Peyer's patch (tissue), 4 donors: Measurements from ENCODE around the gene CAPN8. TPM values are rescaled to one million over a fixed set of nuclear protein-coding genes. Genes with fewer than 3 reads are reported as not detected.

Source experiments
- DNase-seq, 3 donors: peaks; one replicate each; pipeline ENCODE4 v3.0.0-alpha.2; 2017 to 2019
- H3K27ac ChIP-seq, 4 donors: fragments of 200-600 bp; sonication (generic); one replicate each; pipeline ENCODE4 v1.5.1; 2016 to 2019
- H3K27me3 ChIP-seq, 2 donors: fragments of 200-600 bp; sonication (generic); one replicate each; pipeline ENCODE4 v1.5.1; 2019
- H3K36me3 ChIP-seq, 3 donors: fragments of 200-600 bp; sonication (generic); one replicate each; pipeline ENCODE4 v1.5.1; 2016 to 2019
- H3K4me1 ChIP-seq, 4 donors: fragments of 200-600 bp; sonication (generic); one replicate each; pipeline ENCODE4 v1.5.1; 2016 to 2019
- H3K4me3 ChIP-seq, 4 donors: fragments of 200-600 bp; sonication (generic); 1 replicate in 3 of 4; 2 replicates in 1 of 4; pipeline ENCODE4 v1.5.1; 2016 to 2019; ENCODE audit warnings: mild to moderate bottlenecking in 1 of 4
- H3K9me3 ChIP-seq, 4 donors: fragments of 200-600 bp; sonication (generic); one replicate each; pipeline ENCODE4 v1.5.1; 2016 to 2019; ENCODE audit warnings: mild to moderate bottlenecking in 1 of 4
- POLR2A ChIP-seq, 2 donors: fragments of 450-650 bp; IDR thresholded peaks; one replicate each; pipeline ENCODE4 v1.5.1; 2017; ENCODE audit warnings: antibody characterized with exemption in 2 of 2, mild to moderate bottlenecking in 2 of 2, moderate library complexity in 2 of 2
- total RNA-seq, 4 donors: library from RNA; depleted of rRNA; stranded (reverse); fragments of >200 nt; gene quantifications; one replicate each; pipeline ENCODE4 v1.1.0, GENCODE V29; 2016
- TF ChIP-seq, protein P1 (sequence below), 6 experiments: fragments of 450-650 bp in 4 of 6; fragments of 200-600 bp in 2 of 6; sonication (generic) in 1 of 6; IDR thresholded peaks; one replicate each; pipeline ENCODE4 v1.5.1; 2017 to 2019; ENCODE audit warnings: antibody characterized with exemption in 6 of 6, mild to moderate bottlenecking in 3 of 6, moderate library complexity in 1 of 6

CAPN8 gene
- total RNA-seq, 4 donors from 2014 or later: 9.9 to 74.0 (median 31.4) TPM

DNA sequence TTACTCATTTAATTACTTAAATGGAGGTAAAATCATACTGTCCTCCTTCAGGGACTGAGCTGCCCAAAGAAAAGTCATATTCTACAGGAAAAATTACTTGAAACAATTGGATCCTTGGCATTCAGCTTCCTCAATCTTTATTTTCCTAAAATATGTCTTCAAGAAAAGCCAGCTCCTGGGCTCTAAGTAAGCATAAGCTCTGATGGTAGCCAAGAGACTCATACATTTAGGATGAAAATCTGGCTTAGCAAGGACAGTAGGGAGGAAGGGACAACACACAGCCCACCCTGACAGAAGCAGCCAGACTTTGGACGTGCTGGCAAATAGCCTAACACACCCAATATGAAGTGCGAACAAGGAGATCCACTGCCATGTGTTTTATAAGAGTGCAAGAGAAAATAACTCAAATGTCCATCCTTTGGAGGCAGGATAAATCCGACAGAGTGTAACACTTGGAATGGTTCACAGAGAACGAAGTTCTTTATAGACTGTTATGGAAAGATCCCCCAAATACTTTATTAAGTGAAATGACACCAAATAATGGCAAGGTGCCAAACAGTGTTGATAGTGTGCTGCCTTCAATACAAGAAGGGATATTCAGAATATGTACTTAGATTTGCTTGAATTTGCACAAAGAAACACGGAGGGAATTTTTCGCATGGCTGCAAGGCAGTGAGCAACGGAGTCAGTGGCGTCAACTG lies 14.1 kb downstream of the CAPN8 start:
- Histone ChIP-seq H3K4me3 (no peak overlapping the region), H3K36me3 (no peaks in the 10 kb centered on the region), H3K4me1 (peaks cover 0 to 6% (median 0%) of the 10 kb centered on the region in 4 donors), H3K9me3 (no peaks in the 10 kb centered on the region), H3K27ac (no peak overlapping the region), H3K27me3 (no peaks in the 10 kb centered on the region)
- TF ChIP-seq POLR2A (IDR thresholded peaks at IDR 0.05): no peak
- TF ChIP-seq, protein P1, sequence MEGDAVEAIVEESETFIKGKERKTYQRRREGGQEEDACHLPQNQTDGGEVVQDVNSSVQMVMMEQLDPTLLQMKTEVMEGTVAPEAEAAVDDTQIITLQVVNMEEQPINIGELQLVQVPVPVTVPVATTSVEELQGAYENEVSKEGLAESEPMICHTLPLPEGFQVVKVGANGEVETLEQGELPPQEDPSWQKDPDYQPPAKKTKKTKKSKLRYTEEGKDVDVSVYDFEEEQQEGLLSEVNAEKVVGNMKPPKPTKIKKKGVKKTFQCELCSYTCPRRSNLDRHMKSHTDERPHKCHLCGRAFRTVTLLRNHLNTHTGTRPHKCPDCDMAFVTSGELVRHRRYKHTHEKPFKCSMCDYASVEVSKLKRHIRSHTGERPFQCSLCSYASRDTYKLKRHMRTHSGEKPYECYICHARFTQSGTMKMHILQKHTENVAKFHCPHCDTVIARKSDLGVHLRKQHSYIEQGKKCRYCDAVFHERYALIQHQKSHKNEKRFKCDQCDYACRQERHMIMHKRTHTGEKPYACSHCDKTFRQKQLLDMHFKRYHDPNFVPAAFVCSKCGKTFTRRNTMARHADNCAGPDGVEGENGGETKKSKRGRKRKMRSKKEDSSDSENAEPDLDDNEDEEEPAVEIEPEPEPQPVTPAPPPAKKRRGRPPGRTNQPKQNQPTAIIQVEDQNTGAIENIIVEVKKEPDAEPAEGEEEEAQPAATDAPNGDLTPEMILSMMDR (IDR thresholded peaks at IDR 0.05): no peak
- DNase-seq: peak in 1 of 3 donors; percentile 33

DNA sequence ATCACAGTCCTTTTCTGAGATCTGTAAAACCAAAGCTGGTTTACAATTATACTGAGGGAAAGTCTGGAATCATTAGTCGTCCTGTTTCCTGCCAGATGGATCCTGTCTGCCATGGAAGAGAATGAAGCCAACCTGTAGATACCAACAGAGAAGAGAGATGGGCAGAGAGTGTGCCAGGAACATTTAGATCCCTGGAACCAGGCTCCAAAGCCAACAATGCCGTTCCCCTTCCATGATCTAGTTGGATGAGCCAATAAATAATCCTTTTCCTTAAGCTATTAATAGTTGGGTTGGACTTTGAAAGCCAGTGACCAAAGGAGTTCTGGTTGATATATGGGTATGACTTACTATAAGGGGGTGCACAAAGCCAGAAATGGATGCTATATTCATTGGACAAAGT lies 15.0 kb downstream of the CAPN8 start:
- no peaks in the 10 kb centered on the region for H3K27me3 ChIP-seq
- H3K4me1 ChIP-seq: peaks cover 0 to 6% (median 0%) of the 10 kb centered on the region in 4 donors
- no peaks in the 10 kb centered on the region for H3K9me3 ChIP-seq
- H3K27ac ChIP-seq: no peak overlapping the region
- H3K36me3 ChIP-seq: no peaks in the 10 kb centered on the region
- TF ChIP-seq POLR2A (IDR thresholded peaks at IDR 0.05): no peak
- TF ChIP-seq, protein P1 (IDR thresholded peaks at IDR 0.05): no peak
- H3K4me3 ChIP-seq: no peak overlapping the region
- DNase-seq: peak in 1 of 3 donors; percentile 2

DNA sequence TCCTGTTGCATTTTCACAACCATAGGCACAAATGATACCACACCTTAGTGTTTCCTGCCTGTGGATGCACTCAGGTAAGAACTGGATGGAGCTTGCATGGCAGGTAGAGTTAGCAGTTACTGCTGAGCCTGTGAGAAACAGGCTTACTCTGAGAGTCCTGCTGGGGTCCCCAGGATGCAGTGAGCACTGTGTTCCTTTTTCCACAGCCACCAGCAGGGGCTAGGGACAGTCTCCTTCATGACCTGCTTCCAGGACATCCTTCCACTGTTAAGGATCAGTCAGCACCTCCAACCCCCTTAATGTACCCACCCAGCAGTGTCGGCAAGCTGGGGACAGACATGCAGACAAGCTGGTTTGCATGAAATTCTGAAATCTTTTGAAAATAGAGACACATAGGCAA lies 16.3 kb downstream of the CAPN8 start:
- H3K4me1 ChIP-seq: peaks cover 0 to 4% (median 0%) of the 10 kb centered on the region in 4 donors
- TF ChIP-seq POLR2A (IDR thresholded peaks at IDR 0.05): no peak
- TF ChIP-seq, protein P1 (IDR thresholded peaks at IDR 0.05): no peak
- no peak overlapping the region for H3K27ac ChIP-seq
- DNase-seq: no peak
- no peaks in the 10 kb centered on the region for H3K36me3 ChIP-seq
- no peaks in the 10 kb centered on the region for H3K27me3 ChIP-seq
- H3K9me3 ChIP-seq: no peaks in the 10 kb centered on the region
- no peak overlapping the region for H3K4me3 ChIP-seq

DNA sequence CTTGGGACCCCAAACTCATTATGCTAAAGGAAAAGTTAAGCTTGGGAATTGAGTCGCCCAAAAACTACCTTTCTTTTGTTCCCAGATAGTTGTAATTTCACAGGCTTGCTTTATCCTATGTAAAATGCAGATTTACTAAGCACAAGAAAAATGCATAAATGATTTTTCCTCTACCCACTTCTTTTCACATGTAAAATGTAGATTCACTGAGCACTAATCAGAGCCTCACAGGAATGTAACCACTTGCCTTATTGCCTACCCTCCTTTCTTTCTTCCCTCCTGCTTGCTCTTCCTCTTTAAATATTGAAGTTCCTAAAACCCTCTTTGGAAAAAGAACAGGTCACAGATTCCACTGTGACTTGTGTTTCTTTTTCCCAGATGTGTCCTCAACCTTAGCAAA lies 18.3 kb downstream of the CAPN8 start:
- no peaks in the 10 kb centered on the region for H3K36me3 ChIP-seq
- H3K9me3 ChIP-seq: no peaks in the 10 kb centered on the region
- no peaks in the 10 kb centered on the region for H3K4me1 ChIP-seq
- no peak for TF ChIP-seq POLR2A (IDR thresholded peaks at IDR 0.05)
- TF ChIP-seq, protein P1 (IDR thresholded peaks at IDR 0.05): no peak
- no peak overlapping the region for H3K27ac ChIP-seq
- no peak for DNase-seq
- no peak overlapping the region for H3K4me3 ChIP-seq
- H3K27me3 ChIP-seq: no peaks in the 10 kb centered on the region

DNA sequence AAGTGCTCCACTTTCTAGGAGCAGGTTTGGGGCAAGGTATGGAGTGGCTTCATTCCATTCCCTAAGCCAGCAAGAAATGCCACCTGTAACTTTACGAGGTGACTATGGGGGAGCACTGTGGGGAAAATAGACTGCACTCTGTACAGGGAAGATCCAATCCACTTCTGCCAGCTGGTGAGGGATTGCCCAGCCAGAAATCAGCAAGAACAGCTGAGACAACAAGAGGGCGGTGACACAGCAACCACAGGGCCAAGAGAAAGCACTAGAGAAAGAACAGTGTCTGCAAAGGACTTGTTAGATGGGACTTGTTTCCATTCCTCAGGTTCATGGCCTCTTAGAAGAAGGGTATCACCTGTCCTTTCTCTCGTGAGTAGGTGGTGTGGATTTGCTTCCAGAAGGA lies 19.6 kb downstream of the CAPN8 start:
- no peaks in the 10 kb centered on the region for H3K9me3 ChIP-seq
- DNase-seq: no peak
- H3K27me3 ChIP-seq: no peaks in the 10 kb centered on the region
- H3K4me1 ChIP-seq: no peaks in the 10 kb centered on the region
- H3K27ac ChIP-seq: no peak overlapping the region
- no peak overlapping the region for H3K4me3 ChIP-seq
- no peak for TF ChIP-seq POLR2A (IDR thresholded peaks at IDR 0.05)
- TF ChIP-seq, protein P1 (IDR thresholded peaks at IDR 0.05): no peak
- no peaks in the 10 kb centered on the region for H3K36me3 ChIP-seq
